Activated B cell treated with CpG ODN at 0.5 μM for 24 hours (primary cell): ENCODE measurements around the gene EVPLL. TPM values are rescaled to one million over a fixed set of nuclear protein-coding genes. Genes with fewer than 3 reads are reported as not detected.
"Not testable (repeated sequence)": the region's sequence is repeated elsewhere in the genome, so short reads cannot be mapped to it uniquely, and the experiment has no call there.

Source experiments
- ATAC-seq: fragments of 200-7000 bp; cut with Tn5 transposase; one replicate; pipeline ENCODE4 v1.10.0; 2021; ENCODE audit warnings: low read depth, mild to moderate bottlenecking, moderate library complexity
- CTCF ChIA-PET: fragments of 350-600 bp; sonication (Branson Sonifier 250); formaldehyde crosslinking; loops from one replicate; lab custom pipeline; 2021; ENCODE audit warnings: antibody characterized with exemption; lab: Charles Lee
- POLR2A ChIA-PET: fragments of 350-600 bp; sonication (Branson Sonifier 250); formaldehyde crosslinking; loops from one replicate; lab custom pipeline; 2021; ENCODE audit warnings: antibody characterized with exemption; lab: Charles Lee
- DNase-seq: peaks from one replicate; pipeline ENCODE4 v3.0.0; 2022
- H3K27ac Mint-ChIP-seq: one replicate; pipeline ENCODE4 v1.8.0; 2020; ENCODE audit warnings: mixed read lengths
- H3K27me3 Mint-ChIP-seq: one replicate; pipeline ENCODE4 v1.8.0; 2021; ENCODE audit warnings: mixed read lengths
- H3K36me3 Mint-ChIP-seq: one replicate; pipeline ENCODE4 v1.8.0; 2021; ENCODE audit warnings: low read depth, mixed read lengths
- H3K4me1 Mint-ChIP-seq: one replicate; pipeline ENCODE4 v1.8.0; 2021; ENCODE audit warnings: mixed read lengths
- H3K4me3 Mint-ChIP-seq: one replicate; pipeline ENCODE4 v1.8.0; 2020; ENCODE audit warnings: mild to moderate bottlenecking, mixed read lengths
- H3K9me3 Mint-ChIP-seq: one replicate; pipeline ENCODE4 v1.8.0; 2020; ENCODE audit warnings: mixed read lengths
- CTCF ChIP-seq: fragments of 200-600 bp; IDR thresholded peaks from one replicate; pipeline ENCODE4 v1.8.0; 2022; ENCODE audit warnings: antibody characterized with exemption, mild to moderate bottlenecking
- intact Hi-C: fragments of 100-400 bp; cut with micrococcal nuclease; formaldehyde crosslinking; loops from one replicate; pipeline ENCODE4 v1.15.1; 2024
- total RNA-seq: library from RNA; stranded (reverse); gene quantifications from 2 replicates; pipeline ENCODE4 v1.2.3, GENCODE V29; 2022

The EVPLL gene
- not detected in 2 replicates for total RNA-seq

GRCh38 chr17:18377437-18378204 lies at the start of gene EVPLL:
EVPLL (plus strand) TSS chr17:18377778; CDS start chr17:18380938, 3,160 bp downstream.
- Mint-ChIP-seq H3K4me1 (peaks cover 15% of the 10 kb centered on the region), H3K36me3 (no peaks in the 10 kb centered on the region), H3K27ac (no peak within 1 kb of the TSS), H3K27me3 (peaks cover 21% of the 10 kb centered on the region), H3K4me3 (no peak within 1 kb of the TSS), H3K9me3 (peaks cover 4% of the 10 kb centered on the region)
- DNase-seq (no peak), ATAC-seq (peak; percentile 57)
- intact Hi-C loops, result no loop called here
- POLR2A ChIA-PET, result interaction anchor here (0.5 kb wide), 1 partner anchor 13 kb away, joined by 5 read pairs; no protein-coding TSS in a partner anchor
- no peak for TF ChIP-seq CTCF
- CTCF ChIA-PET, result no interaction called here

GRCh38 chr17:18328643-18329204 lies 48.9 kb upstream of the EVPLL start:
- no peak for TF ChIP-seq CTCF
- DNase-seq (no peak), ATAC-seq (no peak)
- no peaks in the 10 kb centered on the region for H3K9me3 Mint-ChIP-seq
- H3K27me3 Mint-ChIP-seq, result no peaks in the 10 kb centered on the region
- intact Hi-C loops, result no loop called here
- no peak overlapping the region for H3K27ac Mint-ChIP-seq
- peaks cover 25% of the 10 kb centered on the region for H3K4me1 Mint-ChIP-seq
- ChIA-PET POLR2A (no interaction called here), CTCF (no interaction called here)
- no peak overlapping the region for H3K4me3 Mint-ChIP-seq
- peaks cover 77% of the 10 kb centered on the region for H3K36me3 Mint-ChIP-seq

GRCh38 chr17:18331879-18332278 lies 45.7 kb upstream of the EVPLL start:
- no peak for TF ChIP-seq CTCF
- Mint-ChIP-seq H3K4me1 (no peaks in the 10 kb centered on the region), H3K27ac (no peak overlapping the region), H3K36me3 (peaks cover 70% of the 10 kb centered on the region), H3K4me3 (no peak overlapping the region), H3K27me3 (no peaks in the 10 kb centered on the region), H3K9me3 (no peaks in the 10 kb centered on the region)
- CTCF ChIA-PET, result no interaction called here
- no peak for ATAC-seq
- intact Hi-C loops, result no loop called here
- DNase-seq, result no peak
- POLR2A ChIA-PET, result no interaction called here

- H3K27me3 Mint-ChIP-seq, result no peaks in the 10 kb centered on the region
- intact Hi-C loops, result no loop called here
- no peaks in the 10 kb centered on the region for H3K4me1 Mint-ChIP-seq
- H3K27ac Mint-ChIP-seq, result no peak overlapping the region
- peaks cover 70% of the 10 kb centered on the region for H3K36me3 Mint-ChIP-seq
- no peak for ATAC-seq
- DNase-seq, result no peak
- H3K9me3 Mint-ChIP-seq, result no peaks in the 10 kb centered on the region
- H3K4me3 Mint-ChIP-seq, result no peak overlapping the region
- ChIA-PET POLR2A (interaction anchor here (0.8 kb wide), 1 partner anchor 13 kb away, joined by 4 read pairs; no protein-coding TSS in a partner anchor), CTCF (no interaction called here)
- TF ChIP-seq CTCF, result no peak
Measured at GRCh38 chr17:18332909-18333489, 44.6 kb upstream of the EVPLL start.

- H3K4me1 Mint-ChIP-seq, intact Hi-C loops, CTCF ChIA-PET, H3K27me3 Mint-ChIP-seq, H3K27ac Mint-ChIP-seq, ATAC-seq, DNase-seq, POLR2A ChIA-PET, H3K4me3 Mint-ChIP-seq, H3K9me3 Mint-ChIP-seq: not testable (repeated sequence)
- H3K36me3 Mint-ChIP-seq, result peaks cover 50% of the 10 kb centered on the region
Measured at GRCh38 chr17:18338158-18338557, 39.4 kb upstream of the EVPLL start.
